AG09309 (cell line): Measurements from ENCODE around the gene SMOC2.

Source experiments
- DNase-seq: peaks from one replicate; pipeline ENCODE4 v3.0.0-alpha.2; 2010; ENCODE audit warnings: low read depth
- H3K4me3 ChIP-seq: 2 replicates; pipeline ENCODE4 v1.5.1; 2011; ENCODE audit warnings: mild to moderate bottlenecking, low read depth, low read length, moderate library complexity; ENCODE audit not compliant: control insufficient read depth
- TF ChIP-seq, protein P1 (sequence below): IDR thresholded peaks from 2 replicates; pipeline ENCODE4 v1.5.1; 2011; ENCODE audit warnings: mild to moderate bottlenecking, low read depth, low read length, inconsistent platforms; ENCODE audit not compliant: insufficient read depth, control insufficient read depth; ENCODE audit errors: missing control alignments

The SMOC2 gene

DNA sequence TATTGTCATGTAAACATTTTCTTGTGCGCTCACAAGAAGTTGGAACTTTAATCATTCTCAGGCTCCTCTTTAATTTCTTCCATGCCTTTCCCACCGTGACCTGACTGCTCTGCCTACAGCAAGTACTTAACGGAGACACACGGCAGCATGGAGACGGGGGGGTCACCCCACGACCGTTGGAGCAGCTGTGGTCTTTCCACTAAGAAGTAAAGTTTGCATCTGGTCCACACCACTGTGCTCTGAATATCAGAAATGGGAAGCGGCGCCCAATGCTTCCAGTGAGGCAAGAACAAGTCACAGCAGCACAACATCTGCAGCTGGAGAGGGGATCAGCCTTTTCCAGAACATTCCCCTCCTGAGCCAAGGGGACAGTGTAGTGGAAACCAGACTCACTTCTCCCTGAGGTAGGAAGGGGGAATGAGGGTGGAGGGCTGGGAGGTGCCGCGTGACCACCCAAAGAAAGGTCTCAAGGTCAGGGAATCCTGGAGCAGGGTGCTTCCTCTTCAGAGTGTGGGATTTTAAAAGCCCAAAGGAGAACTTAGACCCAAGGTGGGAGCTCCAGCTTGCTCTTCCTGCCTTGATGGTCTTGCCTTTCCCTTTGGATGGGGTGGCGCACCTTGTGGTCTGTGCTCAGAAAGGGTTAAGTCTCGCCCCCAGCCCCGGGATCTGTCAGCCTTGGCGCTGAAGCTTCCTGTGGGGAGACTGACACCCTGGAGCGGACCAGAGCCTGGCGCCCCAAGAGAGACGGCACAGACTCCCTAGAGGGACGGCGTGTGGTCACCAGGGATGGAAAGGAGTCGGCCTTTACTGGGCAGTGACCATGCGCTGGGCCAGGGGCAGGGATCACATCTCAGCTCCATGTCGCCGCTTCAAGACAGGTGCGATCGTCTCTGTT, 25.6 kb upstream of the SMOC2 start:
- no peak for DNase-seq
- TF ChIP-seq, protein P1, sequence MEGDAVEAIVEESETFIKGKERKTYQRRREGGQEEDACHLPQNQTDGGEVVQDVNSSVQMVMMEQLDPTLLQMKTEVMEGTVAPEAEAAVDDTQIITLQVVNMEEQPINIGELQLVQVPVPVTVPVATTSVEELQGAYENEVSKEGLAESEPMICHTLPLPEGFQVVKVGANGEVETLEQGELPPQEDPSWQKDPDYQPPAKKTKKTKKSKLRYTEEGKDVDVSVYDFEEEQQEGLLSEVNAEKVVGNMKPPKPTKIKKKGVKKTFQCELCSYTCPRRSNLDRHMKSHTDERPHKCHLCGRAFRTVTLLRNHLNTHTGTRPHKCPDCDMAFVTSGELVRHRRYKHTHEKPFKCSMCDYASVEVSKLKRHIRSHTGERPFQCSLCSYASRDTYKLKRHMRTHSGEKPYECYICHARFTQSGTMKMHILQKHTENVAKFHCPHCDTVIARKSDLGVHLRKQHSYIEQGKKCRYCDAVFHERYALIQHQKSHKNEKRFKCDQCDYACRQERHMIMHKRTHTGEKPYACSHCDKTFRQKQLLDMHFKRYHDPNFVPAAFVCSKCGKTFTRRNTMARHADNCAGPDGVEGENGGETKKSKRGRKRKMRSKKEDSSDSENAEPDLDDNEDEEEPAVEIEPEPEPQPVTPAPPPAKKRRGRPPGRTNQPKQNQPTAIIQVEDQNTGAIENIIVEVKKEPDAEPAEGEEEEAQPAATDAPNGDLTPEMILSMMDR: no peak
- H3K4me3 ChIP-seq: no peak overlapping the region

DNA sequence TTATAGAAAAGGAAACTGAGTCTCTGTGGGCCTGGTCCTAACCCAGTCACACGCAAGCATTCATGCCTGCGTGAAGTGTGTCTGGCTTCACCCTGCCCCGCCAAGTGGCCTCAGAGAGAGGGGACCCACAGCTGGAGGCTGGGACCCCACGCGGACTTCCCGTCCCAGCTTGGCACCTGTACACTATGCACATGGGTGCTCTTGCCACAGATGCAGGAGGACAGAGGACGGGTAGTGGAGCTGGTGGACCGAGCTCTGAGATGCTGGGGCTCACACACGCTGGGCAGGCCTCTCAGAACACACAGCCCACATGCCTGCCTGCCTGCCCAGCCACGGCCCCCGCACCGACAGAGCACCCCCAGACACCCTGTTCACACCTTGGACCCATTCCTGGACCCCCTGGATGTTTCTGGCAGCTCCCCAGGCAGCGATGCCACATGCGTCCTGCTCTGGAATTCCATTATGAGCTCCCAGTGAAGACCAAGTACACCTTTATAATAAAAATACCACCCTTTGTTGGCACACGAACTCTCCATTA, 24.9 kb upstream of the SMOC2 start:
- DNase-seq: no peak
- no peak overlapping the region for H3K4me3 ChIP-seq
- TF ChIP-seq, protein P1: no peak

DNA sequence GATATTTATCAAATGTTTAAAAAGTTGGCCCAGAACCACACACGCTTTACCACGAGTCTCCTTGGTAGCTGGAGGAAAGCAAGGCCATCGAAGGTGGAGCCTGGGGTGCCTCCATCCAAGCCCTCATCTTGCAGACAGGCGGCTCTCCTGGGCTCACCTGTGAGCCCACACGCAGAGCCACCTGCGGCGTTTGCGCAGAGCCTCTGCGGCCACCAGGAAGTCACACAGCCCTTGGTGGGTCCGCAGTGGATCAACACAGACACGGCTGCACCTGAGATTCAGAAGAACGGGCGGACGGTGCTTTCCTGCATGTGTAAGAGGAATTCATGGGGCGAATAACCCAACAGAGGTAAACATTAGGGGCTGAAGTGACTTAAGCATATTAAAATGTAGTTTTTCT, 24.5 kb upstream of the SMOC2 start:
- no peak for DNase-seq
- H3K4me3 ChIP-seq: no peak overlapping the region
- TF ChIP-seq, protein P1: no peak

DNA sequence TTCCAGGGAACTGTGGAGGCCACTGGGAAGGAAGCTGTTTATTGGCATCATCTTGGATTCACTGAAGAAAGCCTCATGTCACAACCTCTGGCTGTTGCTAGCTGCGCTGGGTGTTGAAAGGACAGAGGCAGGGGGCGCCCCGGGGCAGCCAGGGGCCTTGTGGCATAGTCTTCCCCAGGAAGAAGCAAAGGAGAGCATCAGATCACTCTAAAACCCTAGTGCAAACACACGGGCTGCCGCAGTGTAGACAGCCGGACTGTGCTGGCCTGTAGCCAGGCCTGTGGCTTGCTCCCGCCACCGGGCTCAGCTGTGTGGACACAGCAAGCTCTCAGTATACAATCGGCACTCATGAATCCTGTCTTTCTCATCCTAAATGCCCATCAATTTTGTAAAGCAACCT, 23.8 kb upstream of the SMOC2 start:
- TF ChIP-seq, protein P1: no peak
- no peak for DNase-seq
- H3K4me3 ChIP-seq: no peak overlapping the region

DNA sequence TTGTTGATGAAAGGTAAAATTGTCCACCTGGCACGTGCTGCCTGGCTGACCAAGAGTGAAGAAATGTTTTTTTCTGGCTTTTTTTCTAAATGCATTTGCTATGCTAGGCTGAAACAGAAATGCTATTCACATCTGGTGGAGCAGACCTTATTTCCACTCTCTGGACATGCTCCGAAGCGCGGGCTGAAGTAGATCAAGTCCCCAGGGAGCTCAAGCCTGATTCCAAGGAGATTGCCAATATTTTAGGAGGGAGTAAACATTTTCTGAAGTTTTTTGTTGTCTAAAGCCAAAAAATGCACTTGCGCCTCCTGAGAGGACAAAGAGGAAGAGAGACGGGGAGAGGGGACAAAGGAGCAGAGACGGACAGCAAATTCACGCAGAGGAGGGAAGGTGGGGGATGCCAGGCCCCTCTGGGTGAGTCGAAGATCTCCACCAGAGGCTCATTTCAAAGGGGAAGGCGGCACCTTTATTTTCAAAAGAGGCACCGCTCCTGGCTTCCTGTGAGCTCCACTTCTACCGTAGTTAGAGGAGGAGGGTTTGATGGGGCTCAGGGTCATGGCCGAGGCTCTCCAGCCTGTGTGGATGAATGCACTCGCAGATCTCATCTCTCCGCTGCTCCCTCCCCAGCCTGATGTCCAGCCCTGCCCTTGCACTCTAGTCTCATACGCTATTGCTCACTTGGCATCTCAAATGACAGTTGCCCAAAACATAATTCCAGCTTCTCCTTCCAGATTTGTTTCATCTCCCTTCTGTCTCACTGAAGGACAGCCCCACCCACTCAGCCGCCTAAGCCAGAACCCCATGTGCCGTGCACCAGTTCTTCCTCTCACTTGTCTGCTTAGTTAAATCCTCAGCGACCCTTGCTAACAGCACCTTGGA, 23.1 kb upstream of the SMOC2 start:
- TF ChIP-seq, protein P1: no peak
- no peak for DNase-seq
- no peak overlapping the region for H3K4me3 ChIP-seq

DNA sequence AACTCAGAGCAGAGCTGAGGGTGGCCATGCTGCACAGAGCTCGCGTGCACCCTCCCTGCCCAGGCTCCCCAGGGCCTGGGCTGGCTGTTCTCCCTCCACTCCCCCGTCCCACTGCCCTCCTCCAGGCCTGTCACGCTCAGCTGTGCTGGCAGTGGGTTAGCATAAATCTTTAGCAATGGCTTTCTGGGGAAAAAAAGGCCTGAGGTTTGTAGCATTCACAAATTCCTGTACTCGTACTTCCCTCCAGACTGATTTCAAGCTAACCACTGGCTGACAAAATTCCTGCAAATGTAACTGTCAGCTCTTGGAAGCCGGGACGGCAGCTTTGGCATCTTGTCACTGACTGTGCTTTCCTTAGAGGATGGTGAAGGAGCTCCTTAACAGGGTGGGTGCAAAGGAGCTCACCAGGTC, 22.3 kb upstream of the SMOC2 start:
- no peak overlapping the region for H3K4me3 ChIP-seq
- TF ChIP-seq, protein P1: no peak
- DNase-seq: no peak
